Stimulated activated CD4-positive, alpha-beta T cell treated with anti-CD3 and anti-CD28 coated beads, Interleukin-15, amount 100 ng/mL, for 24 hours (primary cell): ENCODE results near the gene CCDC33.
A peak's percentile ranks its signal among the peaks of the same experiment; 100 is the strongest.

Experiments used
- DNase-seq: peaks from one replicate; pipeline ENCODE4 v3.0.0-alpha.2; 2020

CCDC33 gene

DNA sequence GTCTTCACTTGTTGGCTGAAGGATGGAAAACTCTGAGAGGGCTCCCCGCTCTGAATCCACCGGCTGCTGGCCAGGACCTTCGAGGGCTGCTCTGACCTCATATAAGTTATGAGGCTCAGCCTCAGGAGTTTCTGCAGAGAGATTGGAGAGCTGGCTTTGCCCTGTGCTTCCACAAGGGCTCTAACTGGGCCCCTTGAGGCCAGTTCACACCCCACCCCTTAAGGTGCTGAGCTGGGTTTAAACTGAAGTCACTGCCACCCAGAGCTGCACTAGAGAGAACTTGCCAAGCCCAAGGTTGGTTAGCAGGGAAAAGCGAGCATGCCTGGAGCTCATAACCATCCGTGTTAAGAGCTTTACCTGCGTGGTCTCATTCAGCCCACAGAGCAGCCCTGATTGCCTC lies 2.8 kb upstream of the CCDC33 start:
- no peak for DNase-seq

DNA sequence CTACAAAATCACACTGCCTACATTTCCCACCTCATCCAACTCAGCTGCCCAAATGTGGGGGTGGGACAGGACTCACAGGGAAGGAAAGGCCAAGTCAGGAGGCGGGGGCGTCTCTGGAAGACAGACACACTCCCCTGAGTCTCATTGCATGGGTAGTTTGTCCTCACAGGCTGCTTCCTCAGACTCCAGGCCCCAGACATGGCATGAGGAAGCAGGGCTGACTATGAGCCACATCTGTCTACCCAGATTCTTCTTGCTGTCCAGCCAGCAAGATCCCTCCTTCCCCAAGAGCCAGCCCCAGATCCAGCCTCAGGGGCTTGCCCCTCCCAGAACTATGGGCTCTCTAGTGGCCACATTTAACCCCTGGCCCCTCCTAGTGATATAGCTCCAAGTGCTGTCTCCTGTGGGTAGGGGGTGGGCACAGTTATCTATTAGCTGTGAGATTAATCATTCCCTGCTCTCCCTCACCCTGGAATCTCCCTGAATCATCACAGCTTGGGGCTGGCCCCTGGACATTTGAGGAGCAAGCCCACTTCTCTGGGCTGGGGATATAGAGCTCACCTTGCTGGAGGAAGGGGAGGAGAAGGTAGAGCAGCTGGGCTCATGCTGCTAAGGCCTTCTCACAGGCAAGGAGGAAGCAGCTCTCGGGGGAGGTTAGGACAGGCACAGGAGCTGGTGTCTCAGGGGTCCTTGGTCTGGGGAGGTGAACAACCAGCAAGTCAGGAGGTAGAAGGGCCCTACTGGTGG lies 2.1 kb upstream of the CCDC33 start:
- DNase-seq = no peak

DNA sequence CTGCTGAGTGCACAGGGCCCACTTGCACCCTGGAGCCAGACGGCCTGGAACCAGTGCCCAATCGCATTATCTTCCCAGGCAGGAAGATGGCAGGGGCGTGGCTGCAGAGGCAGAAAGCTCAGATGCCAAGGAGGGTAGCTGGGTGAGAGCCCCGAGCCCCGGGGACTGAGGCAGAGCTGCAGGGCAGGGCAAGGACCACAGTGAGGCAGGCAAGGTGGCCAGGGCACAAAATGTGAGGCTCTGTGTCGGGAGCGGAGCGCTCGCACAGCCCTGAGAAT lies 1.6 kb upstream of the CCDC33 start:
- DNase-seq = no peak

DNA sequence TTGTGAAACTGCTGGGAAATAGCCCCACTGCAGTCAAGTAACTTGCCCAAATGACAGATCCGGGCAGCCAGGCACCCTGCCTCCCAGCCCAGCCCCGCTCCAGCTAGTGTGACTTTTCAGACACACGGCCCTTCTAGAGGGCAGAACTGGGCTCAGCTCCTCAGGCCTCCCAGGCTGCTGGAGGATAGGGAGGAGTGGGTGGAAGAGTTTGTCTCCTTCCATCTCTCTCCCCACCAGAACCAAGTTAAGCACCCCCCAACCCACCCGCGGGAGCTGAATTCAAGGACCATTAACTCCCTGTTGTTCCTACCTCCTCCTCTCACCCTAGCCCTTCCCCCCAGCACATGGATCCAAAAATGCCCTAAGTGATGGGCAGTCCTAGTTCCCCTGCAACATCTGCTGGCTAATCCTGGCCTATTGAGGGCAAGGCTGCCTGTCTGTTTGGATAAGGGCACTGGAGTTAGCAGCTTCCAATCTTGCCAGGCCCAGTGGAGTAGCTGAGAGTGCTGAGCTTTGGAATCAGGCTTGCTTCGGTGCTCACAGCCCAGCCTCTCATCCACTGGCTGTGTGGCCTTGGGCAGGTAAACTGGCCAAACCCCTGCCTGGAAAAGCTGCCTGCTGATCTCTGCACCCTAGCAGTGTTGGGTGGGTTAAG lies 3.1 kb downstream of the CCDC33 start:
- no peak for DNase-seq

DNA sequence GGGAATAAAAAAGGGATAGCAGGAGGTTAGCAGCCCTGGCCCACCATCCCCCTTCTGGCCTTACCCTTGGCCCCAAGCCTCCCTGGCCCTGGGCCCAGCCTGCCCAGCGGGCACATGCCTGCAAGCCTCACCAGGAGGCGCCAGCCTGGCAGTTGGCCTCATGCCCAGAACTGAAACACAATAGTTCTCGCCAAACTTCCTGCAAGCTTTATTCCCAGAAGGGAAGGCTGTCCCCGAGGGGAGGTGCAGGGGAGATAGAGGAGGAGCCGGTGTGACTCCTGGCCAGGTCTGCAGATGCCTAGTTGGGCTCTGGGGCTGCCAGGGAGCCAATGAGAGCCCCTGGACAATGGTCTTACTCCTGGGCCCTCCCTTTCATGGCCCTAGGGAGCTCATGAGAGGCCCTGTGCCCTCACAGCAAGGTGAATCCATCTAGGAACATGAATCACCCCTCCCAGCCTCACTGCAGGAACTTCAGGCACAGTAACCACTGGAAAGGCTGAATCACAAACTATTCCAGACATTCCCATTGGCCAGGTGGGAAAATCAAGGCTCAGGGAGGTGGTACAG lies 4.0 kb downstream of the CCDC33 start:
- DNase-seq = no peak

DNA sequence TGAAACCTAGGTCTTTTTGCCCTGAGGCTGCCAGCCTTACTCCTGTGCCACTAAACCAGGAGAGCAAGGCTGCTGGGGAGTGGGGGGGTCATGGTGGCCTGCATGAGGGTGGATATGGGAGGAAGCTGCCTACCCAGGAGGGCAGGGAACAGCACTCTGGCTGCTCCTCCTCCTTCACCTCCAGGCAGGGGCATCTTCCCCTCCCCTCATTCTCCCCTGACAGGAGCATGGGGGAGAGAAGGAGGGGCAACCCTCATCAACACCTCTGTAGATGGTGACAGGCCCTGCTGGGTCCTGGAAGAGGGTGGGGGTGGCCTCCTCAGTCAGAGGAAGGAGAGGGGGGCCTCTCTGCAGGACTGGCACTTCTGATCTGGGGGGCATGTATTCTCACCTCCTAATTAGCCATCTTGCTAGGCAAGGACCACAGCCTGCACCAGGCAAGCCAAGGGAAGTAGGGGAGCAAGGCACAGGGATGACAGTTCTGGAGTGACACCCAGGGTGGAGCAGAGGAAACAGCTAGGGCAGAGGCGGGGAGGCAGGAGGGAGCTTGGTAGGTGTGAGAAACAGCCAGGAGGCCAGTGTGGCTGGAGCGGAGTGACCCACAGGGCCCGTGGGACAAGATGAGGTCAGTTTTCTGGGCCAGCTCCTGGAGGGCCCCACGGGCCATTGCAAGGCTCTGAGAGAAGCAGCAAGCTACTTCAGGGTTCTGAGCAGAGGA lies 4.9 kb downstream of the CCDC33 start:
- no peak for DNase-seq

DNA sequence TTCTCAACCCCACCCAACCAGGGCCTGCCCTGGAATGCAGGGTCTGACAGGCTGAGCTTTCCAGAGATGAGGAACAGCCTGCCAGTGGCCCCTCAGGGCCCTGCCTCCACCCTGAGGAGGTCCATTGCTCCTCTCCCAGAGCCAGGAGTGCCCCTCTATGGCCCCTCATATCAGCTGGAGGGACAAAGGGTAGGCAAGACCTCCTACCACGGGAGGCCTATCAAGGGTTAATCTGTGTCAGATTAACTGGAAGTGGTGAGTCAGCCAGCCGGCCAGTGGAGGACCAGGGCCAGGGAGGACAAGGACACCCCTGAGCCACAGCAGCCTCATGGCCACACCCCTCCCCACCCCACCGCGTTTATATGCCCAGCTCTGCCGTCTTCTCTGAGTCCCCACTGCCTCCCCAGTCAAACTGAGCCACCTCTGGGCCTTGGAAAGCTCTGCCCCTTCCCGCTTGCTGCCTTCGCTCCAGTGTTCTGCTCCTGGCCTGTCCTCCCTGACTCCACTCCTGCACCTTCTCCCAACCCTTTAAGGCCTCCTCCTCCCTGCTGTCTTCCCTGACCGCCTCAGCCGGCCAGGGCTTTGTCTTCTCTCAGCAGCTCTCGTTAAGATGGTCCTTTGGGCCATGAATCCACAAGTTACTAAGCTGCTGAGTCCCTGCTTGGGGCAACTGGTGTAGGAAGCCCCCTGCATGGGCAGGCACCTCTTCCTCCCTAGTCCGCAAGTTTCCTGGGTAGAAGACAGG lies 6.5 kb downstream of the CCDC33 start:
- DNase-seq = no peak

DNA sequence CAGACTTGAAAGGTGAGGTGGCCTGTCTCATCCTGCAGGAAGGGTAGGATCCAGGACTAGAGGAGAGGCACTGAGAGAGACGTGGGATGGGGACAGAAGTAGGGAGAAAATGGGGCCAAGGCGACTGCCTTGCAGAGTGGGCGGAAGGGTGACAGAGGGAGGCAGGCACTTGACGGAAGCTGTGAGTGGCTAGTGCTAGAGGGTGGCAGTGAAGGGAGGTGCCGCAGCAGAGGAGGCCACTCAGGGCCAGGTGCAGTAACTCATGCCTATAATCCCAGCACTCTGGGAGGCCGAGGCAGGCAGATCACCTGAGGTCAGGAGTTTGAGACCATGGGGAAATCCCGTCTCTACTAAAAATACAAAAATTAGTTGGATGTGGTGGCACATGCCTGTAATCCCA lies 7.3 kb downstream of the CCDC33 start:
- no peak for DNase-seq

DNA sequence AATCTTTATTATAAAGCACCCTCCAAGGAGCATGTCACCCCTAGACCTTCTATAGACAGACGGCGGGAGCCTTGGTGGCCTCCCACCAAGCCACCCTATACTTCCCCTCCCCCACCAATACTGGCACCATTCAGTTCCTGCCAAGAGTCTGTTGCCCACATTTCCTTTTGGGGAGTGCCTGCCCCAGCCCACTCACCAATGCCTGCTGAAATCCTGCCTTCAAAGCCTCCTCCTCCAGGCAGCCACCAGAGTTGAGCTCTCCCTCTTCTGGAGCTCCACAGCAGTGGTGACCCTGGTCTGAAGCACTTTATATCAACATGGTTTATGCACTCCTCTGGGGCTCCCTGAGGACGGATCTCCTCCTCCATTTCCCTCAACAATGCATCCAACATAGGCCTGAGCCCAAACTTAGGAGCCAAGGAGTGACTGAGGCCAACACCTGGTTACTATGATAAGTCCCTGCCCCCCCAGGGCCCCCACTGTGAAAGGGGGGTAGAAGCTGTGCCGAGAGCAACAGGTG lies 8.8 kb downstream of the CCDC33 start:
- no peak for DNase-seq

DNA sequence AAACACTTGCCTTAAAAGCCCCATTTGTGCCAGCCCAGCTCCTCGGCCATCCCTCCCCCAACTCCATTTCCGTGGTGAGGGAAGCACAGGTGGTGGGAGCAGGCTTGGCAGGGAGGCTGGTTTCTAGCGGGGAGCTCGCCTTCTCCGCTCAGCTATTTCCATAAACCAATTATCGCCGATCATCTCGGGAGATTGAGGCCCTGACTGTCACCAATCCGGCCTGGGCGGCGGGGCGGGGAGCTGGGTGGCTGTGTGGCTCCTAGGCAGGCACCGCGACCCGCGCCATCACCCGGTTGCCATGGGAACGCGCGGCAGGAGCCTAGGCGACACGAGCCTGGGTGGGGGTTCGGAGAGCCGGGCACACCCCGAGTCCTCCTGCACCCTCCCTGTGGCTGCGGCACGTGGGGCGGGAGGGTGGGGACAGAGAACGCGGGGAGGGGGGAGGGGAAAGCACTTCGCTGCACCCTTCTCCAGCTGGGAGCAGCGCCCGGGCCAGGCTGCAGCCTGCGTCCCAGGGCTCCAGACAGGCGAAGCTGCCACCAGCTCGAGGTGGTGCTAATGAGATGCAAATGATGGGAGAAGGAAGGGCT lies 9.3 kb downstream of the CCDC33 start:
- DNase-seq = peak; percentile 49

DNA sequence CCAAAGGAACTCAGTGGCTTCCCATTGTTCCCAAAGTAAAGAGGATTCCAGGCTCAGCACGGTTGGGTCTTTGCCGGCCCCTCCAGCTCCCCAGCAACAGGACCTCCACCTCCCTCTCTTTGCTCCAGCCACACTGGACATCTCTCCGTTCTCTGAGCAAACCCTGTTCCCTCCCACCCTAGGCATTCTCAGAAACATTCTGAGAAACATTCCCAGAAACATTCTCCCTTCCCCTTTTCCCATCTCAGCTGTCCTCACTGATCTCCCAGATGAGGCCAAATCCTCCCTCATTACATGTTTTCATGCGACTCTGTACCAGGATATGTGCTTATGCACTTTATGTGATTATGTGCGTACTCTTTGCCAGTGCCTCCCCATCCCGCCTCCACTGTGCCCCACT lies 14.1 kb downstream of the CCDC33 start:
- DNase-seq = no peak

DNA sequence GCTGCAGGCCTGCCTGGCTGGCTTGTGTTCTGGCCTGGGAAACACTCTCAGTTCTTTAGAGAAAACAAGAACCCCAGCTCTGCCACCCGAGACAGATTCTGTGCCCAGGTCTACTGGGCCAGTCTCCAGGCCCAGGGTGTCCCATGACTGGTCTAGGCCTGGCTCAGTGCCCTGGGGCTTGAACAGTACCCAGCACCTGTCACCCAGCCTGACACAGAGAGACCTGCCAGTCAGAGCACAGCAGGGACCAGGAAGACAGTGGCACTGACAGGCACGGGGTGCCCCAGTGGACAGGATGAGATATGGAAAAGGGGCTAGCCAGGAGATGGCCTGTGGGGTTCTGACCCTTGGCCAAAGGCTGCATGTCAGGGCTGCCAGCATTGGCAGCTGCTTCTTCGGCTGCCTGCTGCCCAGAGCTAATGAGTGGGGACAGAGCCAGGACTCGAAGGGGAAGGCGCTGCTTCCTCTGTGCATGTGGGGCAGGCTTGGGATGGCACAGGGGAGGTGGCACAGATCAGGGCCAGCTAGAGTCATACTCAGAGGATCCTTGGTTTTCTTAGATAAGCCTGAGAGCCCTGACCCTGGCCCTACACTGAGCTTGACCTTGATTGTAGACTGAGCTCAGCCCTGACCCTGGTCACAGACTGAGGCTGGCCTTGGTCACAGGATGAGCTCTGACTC lies 15.1 kb downstream of the CCDC33 start:
- DNase-seq = no peak

DNA sequence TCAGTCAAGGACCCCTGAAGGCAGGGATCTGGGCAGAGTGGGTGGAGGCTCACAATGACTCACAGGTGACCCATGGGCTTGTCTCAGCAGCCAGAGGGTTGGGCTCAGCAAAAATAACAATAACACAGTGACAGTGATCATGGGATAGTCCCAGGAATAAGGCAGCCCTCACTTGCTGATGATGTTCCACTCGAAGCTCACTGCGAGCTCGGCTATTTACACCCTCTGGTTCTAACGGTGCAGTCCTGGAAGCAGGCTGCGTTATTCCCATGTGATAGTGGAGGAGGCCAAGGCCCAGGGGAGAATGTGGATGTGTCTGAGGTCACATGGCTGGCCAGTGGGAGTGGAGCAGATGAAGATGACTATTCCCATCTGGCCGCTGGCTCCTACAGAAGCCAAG lies 16.2 kb downstream of the CCDC33 start:
- no peak for DNase-seq

DNA sequence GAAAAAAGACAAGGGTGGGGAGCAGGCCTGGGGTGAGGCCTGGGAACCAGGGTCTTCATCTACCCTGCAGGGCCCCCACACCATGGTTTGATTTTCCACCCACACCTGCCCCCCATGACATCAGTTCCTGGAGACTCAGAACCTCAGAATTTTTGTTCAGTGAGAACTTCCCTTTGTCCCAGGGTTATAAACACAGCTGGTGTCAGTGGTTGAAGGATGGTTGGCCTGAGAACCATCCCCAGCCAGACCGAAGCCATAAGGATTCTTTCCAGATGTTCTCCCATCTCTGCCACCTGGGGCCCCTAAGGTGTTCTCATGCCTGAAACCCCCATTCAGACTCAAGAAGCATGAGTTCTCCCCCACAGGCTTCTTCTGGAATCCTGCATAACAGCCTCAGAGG lies 16.6 kb downstream of the CCDC33 start:
- no peak for DNase-seq

DNA sequence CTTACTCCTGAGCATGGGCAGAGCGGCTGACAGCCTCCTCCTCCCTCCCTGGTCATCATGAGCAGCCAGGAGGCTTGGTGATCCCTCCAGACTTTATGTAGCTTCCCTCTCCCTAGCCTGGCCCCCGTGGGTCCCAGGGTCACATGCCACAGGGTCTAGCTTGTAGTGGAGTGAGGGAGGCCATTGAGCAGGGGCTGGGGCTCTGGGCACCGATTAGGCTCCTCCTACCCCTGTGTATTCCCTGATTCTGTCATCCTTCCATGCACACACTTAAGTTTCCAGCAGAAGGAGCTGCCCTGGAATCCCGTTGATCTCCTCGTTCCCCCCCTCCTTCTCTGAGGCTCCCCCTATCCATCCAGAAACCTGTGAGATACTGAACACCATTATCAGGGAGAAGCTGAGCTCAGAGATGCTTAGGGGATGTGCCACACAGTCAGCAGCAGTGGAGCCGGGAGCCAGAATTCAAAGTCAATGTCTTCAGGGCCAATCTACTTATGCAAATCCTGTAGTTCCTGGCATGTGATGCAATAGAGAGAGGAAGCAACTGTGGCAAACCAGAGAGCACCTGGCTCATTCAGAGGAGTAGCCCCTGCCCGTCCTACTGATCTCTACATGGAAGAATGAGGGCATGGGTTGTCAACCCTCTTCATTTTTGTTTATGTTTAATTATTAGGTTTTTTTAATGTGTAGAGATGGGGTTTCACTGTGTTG lies 17.2 kb downstream of the CCDC33 start:
- DNase-seq = no peak

DNA sequence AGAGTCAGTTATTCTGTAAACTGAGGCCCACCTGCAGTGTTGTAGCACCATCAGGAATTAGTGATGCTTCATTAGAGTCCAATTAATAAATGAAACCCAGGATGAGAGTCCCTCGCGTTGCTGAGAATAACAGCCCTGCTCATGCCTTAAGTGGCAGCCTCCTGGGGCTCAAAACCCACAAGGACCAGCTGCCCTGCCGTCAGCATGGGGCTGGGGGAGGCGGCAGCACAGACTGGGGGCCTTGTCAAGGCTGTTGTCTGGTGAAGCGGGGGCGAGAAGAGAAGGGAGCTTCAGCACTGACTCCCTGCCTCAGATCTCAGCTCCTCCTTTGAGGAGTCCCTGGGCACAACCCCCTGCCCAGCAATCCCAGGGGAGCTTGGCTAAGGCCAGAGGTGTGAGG lies 21.0 kb downstream of the CCDC33 start:
- DNase-seq = no peak

DNA sequence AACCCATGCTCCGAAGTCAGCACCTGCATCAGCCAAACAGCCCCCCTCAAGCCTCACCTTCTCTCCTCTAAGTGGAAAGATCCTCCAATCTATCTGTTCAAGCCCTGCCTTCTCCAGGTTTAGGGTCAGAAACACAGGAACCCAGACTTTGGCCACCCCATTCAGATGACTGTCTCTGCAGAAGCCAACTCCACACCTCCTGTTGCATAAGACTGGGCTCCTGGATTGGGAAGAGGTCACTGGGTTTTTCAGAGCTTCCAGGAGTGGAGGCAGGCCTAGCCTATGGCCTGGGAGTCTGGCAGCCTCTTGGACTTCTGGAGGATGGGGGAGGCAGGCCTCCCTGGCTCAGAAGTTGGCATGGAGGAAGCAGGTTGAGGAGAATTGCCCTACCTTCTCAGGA lies 21.5 kb downstream of the CCDC33 start:
- DNase-seq = no peak

DNA sequence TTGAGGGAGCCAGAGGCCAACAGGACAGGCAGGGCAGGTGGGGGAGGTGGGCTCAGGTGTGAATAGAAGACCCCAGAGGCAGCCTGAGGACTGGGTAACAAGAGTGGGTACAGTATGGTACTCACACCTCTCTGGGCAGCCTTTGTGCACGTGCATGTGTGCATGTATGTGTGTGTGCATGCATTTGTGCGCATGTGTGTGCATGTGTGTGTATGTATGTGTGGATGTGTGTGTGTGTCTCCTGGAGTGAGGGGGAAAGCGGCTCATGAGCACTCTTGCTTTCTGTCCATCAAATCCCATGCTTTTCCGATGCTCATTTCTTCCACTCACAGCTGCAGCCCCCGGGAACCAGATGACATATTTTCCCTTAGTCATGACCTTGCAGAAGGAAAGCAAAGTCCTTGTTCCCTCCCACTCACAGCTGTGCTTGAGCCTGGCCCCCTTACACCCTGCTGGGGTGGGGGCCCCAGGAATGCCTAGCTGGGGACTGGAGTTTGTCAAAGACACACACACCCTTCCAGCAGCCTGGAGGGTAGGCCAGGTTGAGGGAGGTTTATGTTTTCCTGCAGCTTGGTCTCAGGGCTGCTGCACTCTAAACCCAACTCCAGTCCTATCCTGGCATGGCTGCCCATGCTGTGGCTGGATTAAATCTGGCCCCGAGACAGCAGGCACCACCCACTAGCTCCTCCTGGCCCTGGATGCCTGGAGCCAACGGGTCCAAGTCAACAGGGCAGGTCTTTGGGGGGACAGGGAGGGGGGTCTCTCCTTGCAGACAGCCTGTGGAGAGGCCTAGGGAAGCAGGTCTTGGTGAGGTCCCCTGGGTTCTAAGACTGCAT lies 22.5 kb downstream of the CCDC33 start:
- DNase-seq = no peak

DNA sequence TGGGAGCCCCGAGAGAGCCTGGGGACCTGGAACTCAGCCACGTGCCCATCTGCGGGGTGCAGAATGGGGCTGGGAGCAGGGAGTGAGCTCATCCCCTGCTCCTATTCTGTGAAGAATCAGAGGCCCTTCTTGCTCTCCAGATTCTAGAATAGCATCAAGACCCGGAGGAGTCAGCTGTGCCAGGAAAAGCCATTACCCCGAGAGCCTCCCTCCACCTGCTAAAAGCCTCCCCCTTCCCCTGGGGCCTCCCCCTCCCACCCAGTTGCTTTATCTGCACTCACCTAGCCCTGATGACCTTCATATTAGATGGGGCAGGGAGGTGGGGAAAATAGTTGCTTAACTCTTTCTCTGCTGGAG lies 23.1 kb downstream of the CCDC33 start:
- no peak for DNase-seq

DNA sequence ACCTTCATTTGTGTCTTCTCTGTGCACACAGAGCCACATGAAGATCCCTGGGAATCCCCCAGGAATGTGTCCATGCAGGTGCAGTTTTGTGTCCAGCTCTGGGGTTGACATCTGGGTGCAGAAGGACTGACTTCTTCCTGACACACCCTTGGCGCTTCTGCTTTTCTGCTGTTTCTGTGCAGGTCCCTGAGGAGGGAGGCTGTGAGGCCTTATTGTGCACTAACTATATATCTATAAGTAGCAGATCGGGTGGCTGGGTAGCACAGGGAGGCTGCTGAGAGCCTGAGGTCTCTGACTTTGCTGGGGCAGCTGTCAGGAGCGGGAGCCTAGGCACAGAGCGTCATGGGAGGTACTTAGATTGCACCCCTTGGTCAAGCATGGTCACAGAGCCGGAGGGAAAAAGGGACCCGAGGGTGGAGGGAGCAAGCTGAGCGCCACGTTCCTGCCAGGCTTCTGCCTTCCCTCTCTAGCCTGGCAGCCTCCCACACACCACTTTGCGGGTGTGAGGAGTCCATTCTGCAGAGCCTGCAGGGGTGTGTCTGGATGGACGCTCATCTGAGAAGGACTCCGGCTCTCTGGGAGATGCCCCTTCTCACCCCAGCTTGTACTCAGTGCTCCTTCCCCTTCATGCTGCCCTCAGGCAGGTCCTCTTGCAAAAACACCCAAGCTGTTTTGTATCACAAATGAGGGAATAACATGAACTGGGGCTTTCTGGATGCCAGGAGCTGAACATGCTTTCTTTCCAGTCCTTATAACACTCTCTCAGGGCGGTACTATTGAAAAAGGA lies 23.9 kb downstream of the CCDC33 start:
- no peak for DNase-seq
